GM23338 (cell line): ENCODE data around the gene NPHP4.

ENCODE experiments used
- CREB1 ChIP-seq: fragments of 250-450 bp; sonication (Bioruptor Pico); IDR thresholded peaks from 2 replicates; pipeline ENCODE4 v1.5.0; 2020; ENCODE audit warnings: low read depth, mild to moderate bottlenecking, moderate library complexity
- EZH2 ChIP-seq: fragments of 200-600 bp; sonication (generic); IDR thresholded peaks from one replicate; pipeline ENCODE4 v1.8.0; 2017; ENCODE audit warnings: antibody characterized with exemption, mild to moderate bottlenecking, low read depth; ENCODE audit not compliant: unreplicated experiment
- EZH2phosphoT487 ChIP-seq: fragments of 200-600 bp; sonication (generic); IDR thresholded peaks from one replicate; pipeline ENCODE4 v1.8.1; 2018; ENCODE audit warnings: antibody characterized with exemption; ENCODE audit not compliant: unreplicated experiment
- NANOG ChIP-seq: IDR thresholded peaks from 2 replicates; pipeline ENCODE4 v1.6.1; 2016; ENCODE audit warnings: antibody characterized with exemption, borderline replicate concordance
- POLR2AphosphoS5 ChIP-seq: IDR thresholded peaks from 2 replicates; pipeline ENCODE4 v1.6.1; 2016; ENCODE audit warnings: antibody characterized with exemption, low read depth
- STAT1 ChIP-seq: IDR thresholded peaks from one replicate; pipeline ENCODE4 v1.6.1; 2016; ENCODE audit warnings: antibody characterized with exemption; ENCODE audit not compliant: unreplicated experiment
- ZNF331 ChIP-seq: fragments of 250-450 bp; sonication (Bioruptor Pico); IDR thresholded peaks from 2 replicates; pipeline ENCODE4 v1.5.0; 2020; ENCODE audit warnings: low read depth, mild to moderate bottlenecking, moderate library complexity
- TF ChIP-seq, protein P1 (sequence below), 2 experiments: fragments of 200-600 bp in 1 of 2; sonication (generic) in 1 of 2; conservative IDR thresholded peaks; 2 replicates each; pipeline versions ENCODE4 v1.5.1 to v1.6.1; 2016 to 2017; ENCODE audit warnings: antibody characterized with exemption in 2 of 2, low read depth in 2 of 2, mild to moderate bottlenecking in 2 of 2, moderate library complexity in 1 of 2
- TF ChIP-seq, protein P2 (sequence below): IDR thresholded peaks from 2 replicates; pipeline ENCODE4 v1.6.1; 2016; ENCODE audit warnings: antibody characterized with exemption
- TF ChIP-seq, protein P3 (sequence below): IDR thresholded peaks from one replicate; pipeline ENCODE4 v1.6.1; 2018; ENCODE audit warnings: antibody characterized with exemption; ENCODE audit not compliant: unreplicated experiment

DNA sequence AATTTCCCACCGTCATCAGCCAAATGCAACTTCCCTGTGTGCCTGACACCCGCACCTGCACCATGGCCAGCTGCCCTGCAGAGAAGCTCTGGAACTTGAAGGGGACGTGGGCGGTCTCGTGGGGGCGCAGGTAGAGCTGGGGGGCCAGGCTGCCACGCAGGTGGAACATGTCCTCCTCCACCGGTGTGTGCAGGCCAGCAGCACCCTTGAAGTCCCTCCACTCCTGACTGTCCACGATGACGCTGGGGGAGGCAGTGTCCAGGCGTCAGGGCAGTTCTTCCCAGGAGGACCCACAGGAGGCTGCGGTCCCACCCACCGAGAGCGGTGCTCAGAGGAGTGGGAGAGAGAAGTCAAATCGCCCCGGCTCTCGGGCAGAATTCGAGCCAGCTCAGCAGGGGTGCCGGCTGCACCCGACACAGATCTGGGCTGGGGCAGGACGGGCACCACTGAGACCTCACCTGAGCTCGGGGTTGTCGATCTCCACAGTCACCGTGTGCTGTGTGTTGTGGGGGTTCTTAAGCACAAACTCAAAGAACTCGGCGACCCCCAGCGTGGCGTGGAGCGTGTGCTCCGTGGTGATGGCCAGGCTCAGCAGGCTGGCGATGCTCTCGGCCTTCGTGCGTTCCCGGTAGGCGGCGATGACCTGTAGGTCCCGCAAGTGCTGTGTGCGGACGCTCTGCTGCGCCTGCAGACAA lies 117.7 kb downstream of the NPHP4 start:
- TF ChIP-seq, protein P1, sequence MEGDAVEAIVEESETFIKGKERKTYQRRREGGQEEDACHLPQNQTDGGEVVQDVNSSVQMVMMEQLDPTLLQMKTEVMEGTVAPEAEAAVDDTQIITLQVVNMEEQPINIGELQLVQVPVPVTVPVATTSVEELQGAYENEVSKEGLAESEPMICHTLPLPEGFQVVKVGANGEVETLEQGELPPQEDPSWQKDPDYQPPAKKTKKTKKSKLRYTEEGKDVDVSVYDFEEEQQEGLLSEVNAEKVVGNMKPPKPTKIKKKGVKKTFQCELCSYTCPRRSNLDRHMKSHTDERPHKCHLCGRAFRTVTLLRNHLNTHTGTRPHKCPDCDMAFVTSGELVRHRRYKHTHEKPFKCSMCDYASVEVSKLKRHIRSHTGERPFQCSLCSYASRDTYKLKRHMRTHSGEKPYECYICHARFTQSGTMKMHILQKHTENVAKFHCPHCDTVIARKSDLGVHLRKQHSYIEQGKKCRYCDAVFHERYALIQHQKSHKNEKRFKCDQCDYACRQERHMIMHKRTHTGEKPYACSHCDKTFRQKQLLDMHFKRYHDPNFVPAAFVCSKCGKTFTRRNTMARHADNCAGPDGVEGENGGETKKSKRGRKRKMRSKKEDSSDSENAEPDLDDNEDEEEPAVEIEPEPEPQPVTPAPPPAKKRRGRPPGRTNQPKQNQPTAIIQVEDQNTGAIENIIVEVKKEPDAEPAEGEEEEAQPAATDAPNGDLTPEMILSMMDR (conservative IDR thresholded peaks at IDR 0.05; ENCODE audit: low read depth in 2 of 2) = no peak
- TF ChIP-seq, protein P2, sequence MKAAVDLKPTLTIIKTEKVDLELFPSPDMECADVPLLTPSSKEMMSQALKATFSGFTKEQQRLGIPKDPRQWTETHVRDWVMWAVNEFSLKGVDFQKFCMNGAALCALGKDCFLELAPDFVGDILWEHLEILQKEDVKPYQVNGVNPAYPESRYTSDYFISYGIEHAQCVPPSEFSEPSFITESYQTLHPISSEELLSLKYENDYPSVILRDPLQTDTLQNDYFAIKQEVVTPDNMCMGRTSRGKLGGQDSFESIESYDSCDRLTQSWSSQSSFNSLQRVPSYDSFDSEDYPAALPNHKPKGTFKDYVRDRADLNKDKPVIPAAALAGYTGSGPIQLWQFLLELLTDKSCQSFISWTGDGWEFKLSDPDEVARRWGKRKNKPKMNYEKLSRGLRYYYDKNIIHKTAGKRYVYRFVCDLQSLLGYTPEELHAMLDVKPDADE = no peak
- TF ChIP-seq POLR2AphosphoS5 = no peak
- TF ChIP-seq, protein P3, sequence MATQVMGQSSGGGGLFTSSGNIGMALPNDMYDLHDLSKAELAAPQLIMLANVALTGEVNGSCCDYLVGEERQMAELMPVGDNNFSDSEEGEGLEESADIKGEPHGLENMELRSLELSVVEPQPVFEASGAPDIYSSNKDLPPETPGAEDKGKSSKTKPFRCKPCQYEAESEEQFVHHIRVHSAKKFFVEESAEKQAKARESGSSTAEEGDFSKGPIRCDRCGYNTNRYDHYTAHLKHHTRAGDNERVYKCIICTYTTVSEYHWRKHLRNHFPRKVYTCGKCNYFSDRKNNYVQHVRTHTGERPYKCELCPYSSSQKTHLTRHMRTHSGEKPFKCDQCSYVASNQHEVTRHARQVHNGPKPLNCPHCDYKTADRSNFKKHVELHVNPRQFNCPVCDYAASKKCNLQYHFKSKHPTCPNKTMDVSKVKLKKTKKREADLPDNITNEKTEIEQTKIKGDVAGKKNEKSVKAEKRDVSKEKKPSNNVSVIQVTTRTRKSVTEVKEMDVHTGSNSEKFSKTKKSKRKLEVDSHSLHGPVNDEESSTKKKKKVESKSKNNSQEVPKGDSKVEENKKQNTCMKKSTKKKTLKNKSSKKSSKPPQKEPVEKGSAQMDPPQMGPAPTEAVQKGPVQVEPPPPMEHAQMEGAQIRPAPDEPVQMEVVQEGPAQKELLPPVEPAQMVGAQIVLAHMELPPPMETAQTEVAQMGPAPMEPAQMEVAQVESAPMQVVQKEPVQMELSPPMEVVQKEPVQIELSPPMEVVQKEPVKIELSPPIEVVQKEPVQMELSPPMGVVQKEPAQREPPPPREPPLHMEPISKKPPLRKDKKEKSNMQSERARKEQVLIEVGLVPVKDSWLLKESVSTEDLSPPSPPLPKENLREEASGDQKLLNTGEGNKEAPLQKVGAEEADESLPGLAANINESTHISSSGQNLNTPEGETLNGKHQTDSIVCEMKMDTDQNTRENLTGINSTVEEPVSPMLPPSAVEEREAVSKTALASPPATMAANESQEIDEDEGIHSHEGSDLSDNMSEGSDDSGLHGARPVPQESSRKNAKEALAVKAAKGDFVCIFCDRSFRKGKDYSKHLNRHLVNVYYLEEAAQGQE = no peak
- no peak for TF ChIP-seq STAT1
- no peak for TF ChIP-seq EZH2phosphoT487
- no peak for TF ChIP-seq CREB1 (CRISPR knock-in tag)
- TF ChIP-seq EZH2 = no peak
- TF ChIP-seq ZNF331 = no peak
- TF ChIP-seq NANOG = no peak
